H9 (cell line): ENCODE measurements around the gene KCNMA1. TPM values are rescaled to one million over a fixed set of nuclear protein-coding genes. Genes with fewer than 3 reads are reported as not detected.

ENCODE experiments used
- DNase-seq: peaks from one replicate; pipeline ENCODE4 v3.0.0-alpha.2; 2017
- H2AFZ ChIP-seq: one replicate; pipeline ENCODE4 v1.6.1; 2013; ENCODE audit warnings: mild to moderate bottlenecking, low read length, control low read depth, moderate library complexity
- H2AK5ac ChIP-seq: 2 replicates; pipeline ENCODE4 v1.6.1; 2013; ENCODE audit warnings: low read length, control low read depth, mixed read lengths; ENCODE audit not compliant: insufficient read length
- H2BK120ac ChIP-seq: one replicate; pipeline ENCODE4 v1.6.1; 2013; ENCODE audit warnings: low read depth, mild to moderate bottlenecking, low read length, control low read depth, inconsistent platforms; ENCODE audit not compliant: poor library complexity, severe bottlenecking
- H2BK12ac ChIP-seq: 2 replicates; pipeline ENCODE4 v1.6.1; 2013; ENCODE audit warnings: low read length, control low read depth, mixed read lengths, low read depth; ENCODE audit not compliant: insufficient read length
- H2BK15ac ChIP-seq: 2 replicates; pipeline ENCODE4 v1.6.1; 2013; ENCODE audit warnings: low read depth, low read length, control low read depth
- H2BK20ac ChIP-seq: one replicate; pipeline ENCODE4 v1.6.1; 2013; ENCODE audit warnings: low read depth, mild to moderate bottlenecking, low read length, control low read depth, inconsistent platforms; ENCODE audit not compliant: poor library complexity, severe bottlenecking
- H2BK5ac ChIP-seq: 2 replicates; pipeline ENCODE4 v1.6.1; 2013; ENCODE audit warnings: low read length, control low read depth, mixed read lengths; ENCODE audit not compliant: insufficient read length
- H3K14ac ChIP-seq: 2 replicates; pipeline ENCODE4 v1.6.1; 2013; ENCODE audit warnings: low read length, control low read depth; ENCODE audit not compliant: insufficient read depth
- H3K18ac ChIP-seq: 2 replicates; pipeline ENCODE4 v1.6.1; 2013; ENCODE audit warnings: low read depth, mild to moderate bottlenecking, mixed read lengths, low read length, control low read depth; ENCODE audit not compliant: insufficient read length
- H3K23ac ChIP-seq: 2 replicates; pipeline ENCODE4 v1.6.1; 2013; ENCODE audit warnings: low read length, control low read depth, mixed read lengths, low read depth; ENCODE audit not compliant: insufficient read length
- H3K23me2 ChIP-seq: 2 replicates; pipeline ENCODE4 v1.6.1; 2013; ENCODE audit warnings: low read depth, mild to moderate bottlenecking, mixed read lengths, low read length, control low read depth; ENCODE audit not compliant: insufficient read length, poor library complexity, severe bottlenecking
- H3K27ac ChIP-seq: 2 replicates; pipeline ENCODE4 v1.5.1; 2013; ENCODE audit warnings: low read length, control low read depth, mixed read lengths, low read depth; ENCODE audit not compliant: insufficient read length
- H3K27me3 ChIP-seq: 2 replicates; pipeline ENCODE4 v1.6.1; 2013; ENCODE audit warnings: low read length, control low read depth, inconsistent platforms; ENCODE audit not compliant: insufficient read depth
- H3K4ac ChIP-seq: 2 replicates; pipeline ENCODE4 v1.6.1; 2013; ENCODE audit warnings: low read depth, mild to moderate bottlenecking, control low read depth, inconsistent platforms, low read length, moderate library complexity
- H3K4me1 ChIP-seq: 2 replicates; pipeline ENCODE4 v1.6.1; 2013; ENCODE audit warnings: low read length, control low read depth, inconsistent platforms; ENCODE audit not compliant: insufficient read depth
- H3K4me2 ChIP-seq: 2 replicates; pipeline ENCODE4 v1.6.1; 2013; ENCODE audit warnings: low read length, control low read depth, mixed read lengths; ENCODE audit not compliant: insufficient read length, insufficient read depth
- H3K56ac ChIP-seq: 2 replicates; pipeline ENCODE4 v1.6.1; 2013; ENCODE audit warnings: low read depth, mild to moderate bottlenecking, mixed read lengths, low read length, control low read depth; ENCODE audit not compliant: insufficient read length
- H3K79me1 ChIP-seq: 2 replicates; pipeline ENCODE4 v1.6.1; 2013; ENCODE audit warnings: low read depth, mild to moderate bottlenecking, moderate library complexity, low read length, control low read depth, inconsistent platforms; ENCODE audit not compliant: insufficient read depth, poor library complexity, severe bottlenecking
- H3K79me2 ChIP-seq: 2 replicates; pipeline ENCODE4 v1.6.1; 2013; ENCODE audit warnings: low read length, control low read depth, inconsistent platforms; ENCODE audit not compliant: insufficient read depth
- H3K9ac ChIP-seq: 2 replicates; pipeline ENCODE4 v1.6.1; 2013; ENCODE audit warnings: low read length, control low read depth, mixed read lengths; ENCODE audit not compliant: insufficient read length; ENCODE audit errors: extremely low read depth
- H3K9me3 ChIP-seq: one replicate; pipeline ENCODE4 v1.6.1; 2013; ENCODE audit warnings: low read depth, low read length, inconsistent platforms; ENCODE audit not compliant: control insufficient read depth
- H3T11ph ChIP-seq: one replicate; pipeline ENCODE4 v1.6.1; 2013; ENCODE audit warnings: mild to moderate bottlenecking, low read length, control low read depth, inconsistent platforms
- H4K20me1 ChIP-seq: one replicate; pipeline ENCODE4 v1.6.1; 2013; ENCODE audit not compliant: control insufficient read depth, insufficient read length, insufficient read depth
- H4K5ac ChIP-seq: 2 replicates; pipeline ENCODE4 v1.6.1; 2013; ENCODE audit warnings: low read depth, mild to moderate bottlenecking, mixed read lengths, low read length, control low read depth; ENCODE audit not compliant: insufficient read length
- H4K8ac ChIP-seq: replicated peaks from 2 replicates; pipeline ENCODE4 v1.6.1; 2013; ENCODE audit warnings: low read length, control low read depth, mixed read lengths, low read depth; ENCODE audit not compliant: insufficient read length
- H4K91ac ChIP-seq: 2 replicates; pipeline ENCODE4 v1.6.1; 2013; ENCODE audit warnings: low read depth, mild to moderate bottlenecking, moderate library complexity, mixed read lengths, low read length, control low read depth; ENCODE audit not compliant: insufficient read length
- H3K27ac Mint-ChIP-seq, 3 experiments: 2 replicates in 2 of 3; 3 replicates in 1 of 3; pipeline ENCODE4 v1.8.0; 2020 to 2021; ENCODE audit warnings: mixed read lengths in 3 of 3, mild to moderate bottlenecking in 1 of 3, moderate library complexity in 1 of 3
- H3K27me3 Mint-ChIP-seq: 2 replicates; pipeline ENCODE4 v1.8.0; 2021; ENCODE audit warnings: low read depth, mild to moderate bottlenecking, moderate library complexity, mixed read lengths
- H3K36me3 Mint-ChIP-seq, 3 experiments: 2 replicates in 2 of 3; 3 replicates in 1 of 3; pipeline ENCODE4 v1.8.0; 2020 to 2021; ENCODE audit warnings: low read depth in 3 of 3, mixed read lengths in 3 of 3; ENCODE audit not compliant: insufficient read depth in 1 of 3
- H3K4me1 Mint-ChIP-seq, 2 experiments: 2 replicates each; pipeline ENCODE4 v1.8.0; 2020; ENCODE audit warnings: mixed read lengths in 2 of 2
- H3K4me3 Mint-ChIP-seq, 2 experiments: 2 replicates in 1 of 2; 3 replicates in 1 of 2; pipeline ENCODE4 v1.8.0; 2020 to 2021; ENCODE audit warnings: mild to moderate bottlenecking in 2 of 2, mixed read lengths in 2 of 2, moderate library complexity in 1 of 2
- H3K9me3 Mint-ChIP-seq, 2 experiments: 2 replicates in 1 of 2; 3 replicates in 1 of 2; pipeline ENCODE4 v1.8.0; 2020; ENCODE audit warnings: mild to moderate bottlenecking in 2 of 2, mixed read lengths in 2 of 2, moderate library complexity in 1 of 2
- WGBS: extraction: QIAGEN DNeasy Blood & Tissue Kit; methylation state at CpG from one replicate; pipeline ENCODE4 v1.1.7; 2013; ENCODE audit warnings: missing lambda C conversion rate, low lambda C conversion rate, mixed read lengths; ENCODE audit not compliant: insufficient read length; ENCODE audit errors: extremely low coverage; 5-methylcytosine and 5-hydroxymethylcytosine counted together
- total RNA-seq: library from RNA; stranded (reverse); gene quantifications from 2 replicates; pipeline ENCODE4 v1.2.1, GENCODE V29; 2021
- TF ChIP-seq, protein P1 (sequence below): fragments of 200-600 bp; sonication (generic); conservative IDR thresholded peaks from 3 replicates; pipeline ENCODE4 v1.8.0; 2021; ENCODE audit warnings: antibody characterized with exemption, mild to moderate bottlenecking

Gene KCNMA1
- total RNA-seq, 1 experiment from 2014 or later, result 2.0 TPM

GRCh38 chr10:77339166-77339565 lies 298.4 kb downstream of the KCNMA1 start:
- no peak overlapping the region for H2AK5ac ChIP-seq
- Mint-ChIP-seq H3K9me3 (peaks cover 3 to 7% of the 10 kb centered on the region in 2 experiments; a peak in 3 of 5 replicates), H3K4me1 (no peaks in the 10 kb centered on the region), H3K27me3 (peaks cover 6% of the 10 kb centered on the region), H3K27ac (no peak overlapping the region), H3K36me3 (no peaks in the 10 kb centered on the region), H3K4me3 (no peak overlapping the region)
- H3K79me1 ChIP-seq, result no peaks in the 10 kb centered on the region
- H3K18ac ChIP-seq, result no peak overlapping the region
- H2BK120ac ChIP-seq, result no peak overlapping the region
- no peak overlapping the region for H4K8ac ChIP-seq
- no peak overlapping the region for H3K9ac ChIP-seq
- H3K4me1 ChIP-seq, result no peaks in the 10 kb centered on the region
- H2BK20ac ChIP-seq, result no peak overlapping the region
- H3K56ac ChIP-seq, result no peak overlapping the region
- H3K4ac ChIP-seq, result no peak overlapping the region
- H3K27ac ChIP-seq, result no peak overlapping the region
- no peak overlapping the region for H2BK12ac ChIP-seq
- H4K91ac ChIP-seq, result no peak overlapping the region
- no CpG with 5 or more reads among the region's 1 CpG for WGBS
- no peak for DNase-seq
- no peaks in the 10 kb centered on the region for H3K79me2 ChIP-seq
- H4K5ac ChIP-seq, result no peak overlapping the region
- H3K14ac ChIP-seq, result no peak overlapping the region
- no peaks in the 10 kb centered on the region for H3K23me2 ChIP-seq
- H2AFZ ChIP-seq, result no peak overlapping the region
- TF ChIP-seq, protein P1, sequence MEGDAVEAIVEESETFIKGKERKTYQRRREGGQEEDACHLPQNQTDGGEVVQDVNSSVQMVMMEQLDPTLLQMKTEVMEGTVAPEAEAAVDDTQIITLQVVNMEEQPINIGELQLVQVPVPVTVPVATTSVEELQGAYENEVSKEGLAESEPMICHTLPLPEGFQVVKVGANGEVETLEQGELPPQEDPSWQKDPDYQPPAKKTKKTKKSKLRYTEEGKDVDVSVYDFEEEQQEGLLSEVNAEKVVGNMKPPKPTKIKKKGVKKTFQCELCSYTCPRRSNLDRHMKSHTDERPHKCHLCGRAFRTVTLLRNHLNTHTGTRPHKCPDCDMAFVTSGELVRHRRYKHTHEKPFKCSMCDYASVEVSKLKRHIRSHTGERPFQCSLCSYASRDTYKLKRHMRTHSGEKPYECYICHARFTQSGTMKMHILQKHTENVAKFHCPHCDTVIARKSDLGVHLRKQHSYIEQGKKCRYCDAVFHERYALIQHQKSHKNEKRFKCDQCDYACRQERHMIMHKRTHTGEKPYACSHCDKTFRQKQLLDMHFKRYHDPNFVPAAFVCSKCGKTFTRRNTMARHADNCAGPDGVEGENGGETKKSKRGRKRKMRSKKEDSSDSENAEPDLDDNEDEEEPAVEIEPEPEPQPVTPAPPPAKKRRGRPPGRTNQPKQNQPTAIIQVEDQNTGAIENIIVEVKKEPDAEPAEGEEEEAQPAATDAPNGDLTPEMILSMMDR, result no peak
- H3K27me3 ChIP-seq, result no peaks in the 10 kb centered on the region
- no peak overlapping the region for H2BK5ac ChIP-seq
- no peak overlapping the region for H2BK15ac ChIP-seq
- no peak overlapping the region for H3T11ph ChIP-seq
- no peaks in the 10 kb centered on the region for H4K20me1 ChIP-seq
- H3K4me2 ChIP-seq, result no peak overlapping the region
- H3K9me3 ChIP-seq, result no peaks in the 10 kb centered on the region
- H3K23ac ChIP-seq, result no peak overlapping the region
